HEK293 (cell line): ENCODE data around the gene NNAT.

ENCODE experiments used
- GLI4 ChIP-seq: fragments of 450-650 bp; formaldehyde crosslinking; IDR thresholded peaks from 2 replicates; pipeline ENCODE4 v1.5.1; 2016; ENCODE audit warnings: missing biosample characterization, missing genetic modification characterization
- HOXA7 ChIP-seq: sonication (generic); formaldehyde crosslinking; IDR thresholded peaks from 2 replicates; pipeline ENCODE4 v1.8.1; 2022; ENCODE audit warnings: missing genetic modification reagents, borderline replicate concordance
- KLF8 ChIP-seq: fragments of 450-650 bp; formaldehyde crosslinking; IDR thresholded peaks from 2 replicates; pipeline ENCODE4 v1.5.1; 2016; ENCODE audit warnings: missing biosample characterization, missing genetic modification characterization
- MEIS1 ChIP-seq: sonication (generic); formaldehyde crosslinking; IDR thresholded peaks from 2 replicates; pipeline ENCODE4 v1.8.1; 2022; ENCODE audit warnings: missing genetic modification reagents, mild to moderate bottlenecking, borderline replicate concordance
- ZNF157 ChIP-seq: fragments of 450-650 bp; formaldehyde crosslinking; IDR thresholded peaks from 2 replicates; pipeline ENCODE4 v1.5.1; 2016; ENCODE audit warnings: missing biosample characterization, missing genetic modification characterization
- ZNF24 ChIP-seq: fragments of 450-650 bp; formaldehyde crosslinking; IDR thresholded peaks from 2 replicates; pipeline ENCODE4 v1.5.1; 2016; ENCODE audit warnings: missing biosample characterization, missing genetic modification characterization
- ZNF274 ChIP-seq, 2 experiments: fragments of 200-500 bp in 1 of 2; fragments of 450-650 bp in 1 of 2; sonication (Bioruptor generic) in 1 of 2; formaldehyde crosslinking in 1 of 2; IDR thresholded peaks; 2 replicates each; pipeline versions ENCODE4 v1.5.1 to v1.6.1; 2014 to 2016; ENCODE audit warnings: borderline replicate concordance in 1 of 2, inconsistent platforms in 1 of 2, low read length in 1 of 2, missing biosample characterization in 1 of 2, missing genetic modification characterization in 1 of 2
- ZNF350 ChIP-seq: fragments of 450-650 bp; formaldehyde crosslinking; IDR thresholded peaks from 2 replicates; pipeline ENCODE4 v1.5.0; 2017; ENCODE audit warnings: missing biosample characterization, mild to moderate bottlenecking, missing genetic modification characterization
- ZNF404 ChIP-seq: fragments of 450-650 bp; formaldehyde crosslinking; IDR thresholded peaks from 2 replicates; pipeline ENCODE4 v1.5.1; 2017; ENCODE audit warnings: missing biosample characterization, missing genetic modification characterization
- ZNF544 ChIP-seq: fragments of 450-650 bp; formaldehyde crosslinking; IDR thresholded peaks from 2 replicates; pipeline ENCODE4 v1.5.0; 2017; ENCODE audit warnings: missing biosample characterization, missing genetic modification characterization
- ZNF624 ChIP-seq: fragments of 450-650 bp; formaldehyde crosslinking; IDR thresholded peaks from 2 replicates; pipeline ENCODE4 v1.5.1; 2017; ENCODE audit warnings: missing biosample characterization, missing genetic modification characterization
- TF ChIP-seq, protein P1 (sequence below): fragments of 450-650 bp; formaldehyde crosslinking; IDR thresholded peaks from 2 replicates; pipeline ENCODE4 v1.5.1; 2016; ENCODE audit warnings: missing biosample characterization, missing genetic modification characterization
- TF ChIP-seq, protein P2 (sequence below): fragments of 450-650 bp; formaldehyde crosslinking; IDR thresholded peaks from 2 replicates; pipeline ENCODE4 v1.5.1; 2016; ENCODE audit warnings: missing biosample characterization, missing genetic modification characterization
- TF ChIP-seq, protein P3 (sequence below): fragments of 450-650 bp; formaldehyde crosslinking; conservative IDR thresholded peaks from 2 replicates; pipeline ENCODE4 v1.5.1; 2016; ENCODE audit warnings: low read depth, missing biosample characterization, missing genetic modification characterization

DNA sequence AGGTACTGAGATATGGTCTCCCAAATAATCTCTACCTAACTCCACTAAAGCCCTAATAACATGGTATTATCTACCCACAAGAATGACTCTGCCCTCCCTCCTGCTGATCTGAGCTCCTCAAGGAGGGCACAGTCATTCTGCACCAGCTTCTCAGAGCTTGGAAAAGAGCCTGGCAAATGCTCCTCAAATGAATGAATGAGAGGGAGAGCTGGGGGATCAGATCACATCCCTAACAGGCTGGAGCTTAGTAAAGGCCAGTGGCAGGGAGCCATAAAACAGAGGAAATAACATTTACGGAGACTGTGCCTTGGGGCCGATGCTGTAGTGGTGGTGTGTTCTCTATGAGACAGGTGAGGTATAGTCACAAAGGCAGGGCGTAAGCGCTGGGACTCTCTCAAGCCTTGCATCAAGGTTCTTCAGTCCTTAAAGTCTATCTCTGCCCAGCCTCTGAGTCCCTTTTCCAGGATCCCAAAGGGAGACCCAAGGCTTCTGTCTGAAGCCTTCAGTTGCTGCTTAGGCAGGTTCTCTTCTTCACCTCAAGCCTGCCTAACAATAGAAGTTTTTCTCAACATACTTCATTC lies 7.2 kb upstream of the NNAT start:
- TF ChIP-seq, protein P1, sequence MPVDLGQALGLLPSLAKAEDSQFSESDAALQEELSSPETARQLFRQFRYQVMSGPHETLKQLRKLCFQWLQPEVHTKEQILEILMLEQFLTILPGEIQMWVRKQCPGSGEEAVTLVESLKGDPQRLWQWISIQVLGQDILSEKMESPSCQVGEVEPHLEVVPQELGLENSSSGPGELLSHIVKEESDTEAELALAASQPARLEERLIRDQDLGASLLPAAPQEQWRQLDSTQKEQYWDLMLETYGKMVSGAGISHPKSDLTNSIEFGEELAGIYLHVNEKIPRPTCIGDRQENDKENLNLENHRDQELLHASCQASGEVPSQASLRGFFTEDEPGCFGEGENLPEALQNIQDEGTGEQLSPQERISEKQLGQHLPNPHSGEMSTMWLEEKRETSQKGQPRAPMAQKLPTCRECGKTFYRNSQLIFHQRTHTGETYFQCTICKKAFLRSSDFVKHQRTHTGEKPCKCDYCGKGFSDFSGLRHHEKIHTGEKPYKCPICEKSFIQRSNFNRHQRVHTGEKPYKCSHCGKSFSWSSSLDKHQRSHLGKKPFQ (tag by site-specific recombination): no peak
- TF ChIP-seq ZNF24 (tag by site-specific recombination): no peak
- no peak for TF ChIP-seq ZNF274 (IDR thresholded peaks at IDR 0.05; ENCODE audit: low read length)
- TF ChIP-seq ZNF274 (tag by site-specific recombination; IDR thresholded peaks at IDR 0.05; ENCODE audit: borderline replicate concordance): no peak
- TF ChIP-seq GLI4 (tag by site-specific recombination): no peak
- no peak for TF ChIP-seq HOXA7
- TF ChIP-seq ZNF157 (tag by site-specific recombination): no peak
- TF ChIP-seq, protein P2, sequence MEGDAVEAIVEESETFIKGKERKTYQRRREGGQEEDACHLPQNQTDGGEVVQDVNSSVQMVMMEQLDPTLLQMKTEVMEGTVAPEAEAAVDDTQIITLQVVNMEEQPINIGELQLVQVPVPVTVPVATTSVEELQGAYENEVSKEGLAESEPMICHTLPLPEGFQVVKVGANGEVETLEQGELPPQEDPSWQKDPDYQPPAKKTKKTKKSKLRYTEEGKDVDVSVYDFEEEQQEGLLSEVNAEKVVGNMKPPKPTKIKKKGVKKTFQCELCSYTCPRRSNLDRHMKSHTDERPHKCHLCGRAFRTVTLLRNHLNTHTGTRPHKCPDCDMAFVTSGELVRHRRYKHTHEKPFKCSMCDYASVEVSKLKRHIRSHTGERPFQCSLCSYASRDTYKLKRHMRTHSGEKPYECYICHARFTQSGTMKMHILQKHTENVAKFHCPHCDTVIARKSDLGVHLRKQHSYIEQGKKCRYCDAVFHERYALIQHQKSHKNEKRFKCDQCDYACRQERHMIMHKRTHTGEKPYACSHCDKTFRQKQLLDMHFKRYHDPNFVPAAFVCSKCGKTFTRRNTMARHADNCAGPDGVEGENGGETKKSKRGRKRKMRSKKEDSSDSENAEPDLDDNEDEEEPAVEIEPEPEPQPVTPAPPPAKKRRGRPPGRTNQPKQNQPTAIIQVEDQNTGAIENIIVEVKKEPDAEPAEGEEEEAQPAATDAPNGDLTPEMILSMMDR: no peak
- TF ChIP-seq ZNF624: no peak
- no peak for TF ChIP-seq ZNF404
- TF ChIP-seq, protein P3, sequence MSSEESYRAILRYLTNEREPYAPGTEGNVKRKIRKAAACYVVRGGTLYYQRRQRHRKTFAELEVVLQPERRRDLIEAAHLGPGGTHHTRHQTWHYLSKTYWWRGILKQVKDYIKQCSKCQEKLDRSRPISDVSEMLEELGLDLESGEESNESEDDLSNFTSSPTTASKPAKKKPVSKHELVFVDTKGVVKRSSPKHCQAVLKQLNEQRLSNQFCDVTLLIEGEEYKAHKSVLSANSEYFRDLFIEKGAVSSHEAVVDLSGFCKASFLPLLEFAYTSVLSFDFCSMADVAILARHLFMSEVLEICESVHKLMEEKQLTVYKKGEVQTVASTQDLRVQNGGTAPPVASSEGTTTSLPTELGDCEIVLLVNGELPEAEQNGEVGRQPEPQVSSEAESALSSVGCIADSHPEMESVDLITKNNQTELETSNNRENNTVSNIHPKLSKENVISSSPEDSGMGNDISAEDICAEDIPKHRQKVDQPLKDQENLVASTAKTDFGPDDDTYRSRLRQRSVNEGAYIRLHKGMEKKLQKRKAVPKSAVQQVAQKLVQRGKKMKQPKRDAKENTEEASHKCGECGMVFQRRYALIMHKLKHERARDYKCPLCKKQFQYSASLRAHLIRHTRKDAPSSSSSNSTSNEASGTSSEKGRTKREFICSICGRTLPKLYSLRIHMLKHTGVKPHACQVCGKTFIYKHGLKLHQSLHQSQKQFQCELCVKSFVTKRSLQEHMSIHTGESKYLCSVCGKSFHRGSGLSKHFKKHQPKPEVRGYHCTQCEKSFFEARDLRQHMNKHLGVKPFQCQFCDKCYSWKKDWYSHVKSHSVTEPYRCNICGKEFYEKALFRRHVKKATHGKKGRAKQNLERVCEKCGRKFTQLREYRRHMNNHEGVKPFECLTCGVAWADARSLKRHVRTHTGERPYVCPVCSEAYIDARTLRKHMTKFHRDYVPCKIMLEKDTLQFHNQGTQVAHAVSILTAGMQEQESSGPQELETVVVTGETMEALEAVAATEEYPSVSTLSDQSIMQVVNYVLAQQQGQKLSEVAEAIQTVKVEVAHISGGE (tag by site-specific recombination): no peak
- no peak for TF ChIP-seq ZNF544 (tag by site-specific recombination)
- TF ChIP-seq KLF8 (tag by site-specific recombination): no peak
- no peak for TF ChIP-seq ZNF350
- no peak for TF ChIP-seq MEIS1 (CRISPR knock-in tag)
